HG02870 (cell line): ENCODE data around the gene SLC44A5.

ENCODE experiments used
- ATAC-seq: cut with Tn5 transposase; IDR thresholded peaks from one replicate; pipeline ENCODE4 v1.9.1; 2021; ENCODE audit warnings: mild to moderate bottlenecking, moderate library complexity; ENCODE audit not compliant: unreplicated experiment

SLC44A5 gene

DNA sequence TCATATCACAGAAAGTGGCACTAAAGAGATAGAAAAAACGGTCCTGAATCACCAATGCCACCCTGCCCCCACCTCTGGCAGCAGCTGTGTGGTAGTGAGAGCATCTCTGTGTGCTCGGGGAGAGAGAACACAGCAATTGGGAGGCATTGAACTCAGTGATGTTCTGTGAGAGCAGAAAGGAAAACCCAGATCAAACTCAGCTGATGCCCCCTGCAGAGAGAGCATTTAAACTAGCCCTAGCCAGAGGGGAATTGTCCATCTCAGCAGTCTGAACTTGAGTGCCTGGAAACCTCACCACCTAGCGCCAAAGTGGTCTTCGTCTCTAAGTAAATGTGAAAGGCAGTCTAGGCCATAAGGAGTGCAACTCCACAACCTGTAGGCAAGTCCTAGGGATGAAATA, 21.3 kb downstream of the SLC44A5 start:
- no peak for ATAC-seq

- no peak for ATAC-seq
These were observed 22.0 kb downstream of the SLC44A5 start for GRCh38 chr1:75588779-75589475.

GRCh38 chr1:75587692-75588091, 23.2 kb downstream of the SLC44A5 start:
- ATAC-seq: no peak

DNA sequence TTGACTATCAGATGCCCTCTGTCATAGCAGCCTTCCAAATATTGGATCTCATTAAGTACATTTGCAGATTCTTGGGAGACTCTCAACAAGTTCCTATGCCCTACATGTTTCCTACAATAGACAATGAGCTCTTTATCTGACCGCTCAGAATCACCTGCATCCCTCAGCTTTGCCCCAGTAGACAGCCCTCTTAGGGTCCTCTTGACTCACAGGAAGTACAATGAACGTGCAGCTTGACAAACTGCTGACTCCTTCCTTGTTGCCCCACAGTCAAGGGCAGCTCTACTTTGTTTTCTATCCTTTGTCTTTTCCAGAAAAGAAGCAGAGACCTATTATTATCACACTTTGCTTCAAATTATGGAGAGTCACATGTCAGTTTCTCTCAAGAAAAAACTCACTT, 27.6 kb downstream of the SLC44A5 start:
- no peak for ATAC-seq

DNA sequence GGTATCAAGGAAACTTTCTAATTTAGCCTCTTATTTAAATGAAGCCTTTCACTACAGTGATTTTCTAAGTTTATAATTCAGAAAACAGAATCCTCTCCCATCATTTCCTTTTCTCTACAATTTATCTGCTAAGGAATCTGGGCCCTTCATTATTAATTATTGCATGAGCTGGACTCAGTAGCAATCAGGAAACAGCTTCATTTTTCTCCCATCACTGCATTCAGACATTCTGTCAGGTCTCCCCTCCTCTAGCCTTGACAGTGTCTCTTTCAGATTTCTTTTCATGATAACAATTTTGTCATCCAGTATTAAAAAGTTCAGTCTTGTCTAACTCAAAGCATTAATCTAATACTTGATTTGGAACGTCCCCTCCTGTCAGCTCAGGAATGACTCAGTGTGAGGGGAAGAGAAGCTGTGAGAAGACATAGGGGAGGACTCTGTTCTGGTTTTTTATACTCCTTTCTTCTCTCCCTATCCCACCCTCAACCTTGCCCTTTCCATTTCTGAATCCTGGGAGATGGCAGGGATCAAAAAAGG, 28.1 kb downstream of the SLC44A5 start:
- no peak for ATAC-seq

- no peak for ATAC-seq
These were observed 31.9 kb downstream of the SLC44A5 start for GRCh38 chr1:75579046-75579445.

DNA sequence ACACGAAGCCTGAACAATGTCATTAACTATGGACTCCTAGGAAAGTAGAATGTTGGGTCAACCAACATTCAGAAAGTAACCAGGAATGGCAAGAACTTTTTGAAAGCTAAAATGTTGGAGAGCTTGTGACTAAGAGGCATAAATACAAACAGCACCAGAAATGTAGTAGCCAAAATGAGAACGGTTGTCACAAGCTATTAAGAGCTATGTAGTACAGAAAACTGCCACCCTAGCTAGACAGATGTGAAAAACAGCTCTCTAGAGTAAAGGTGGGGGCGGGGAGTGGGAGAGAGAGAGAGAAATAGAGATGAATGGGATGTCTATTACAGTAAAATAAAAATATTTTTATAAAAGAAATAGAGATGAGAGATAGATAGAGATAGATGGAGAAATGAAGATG, 35.1 kb downstream of the SLC44A5 start:
- ATAC-seq: no peak

DNA sequence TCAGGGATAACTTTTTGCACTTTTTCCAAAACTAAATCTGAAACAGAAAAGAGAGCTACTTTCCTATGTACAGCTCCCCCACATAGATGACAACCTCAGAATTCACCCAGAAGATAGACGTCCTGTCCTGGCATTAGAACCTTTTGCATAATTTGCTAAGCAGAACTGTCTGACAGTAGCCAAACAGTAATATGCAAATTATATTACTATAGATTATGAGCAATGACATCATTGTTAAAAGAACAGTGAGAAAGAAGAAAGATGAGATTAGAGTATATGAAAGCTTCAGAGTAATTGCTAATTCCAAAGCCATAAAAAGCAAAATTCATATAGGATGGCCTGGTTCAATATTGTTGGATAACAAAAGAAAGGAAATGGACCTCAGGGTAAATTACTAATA, 43.7 kb downstream of the SLC44A5 start:
- no peak for ATAC-seq

- no peak for ATAC-seq
These were observed 51.1 kb downstream of the SLC44A5 start for GRCh38 chr1:75559800-75560199.

- ATAC-seq: no peak
These were observed 51.8 kb downstream of the SLC44A5 start for GRCh38 chr1:75559136-75559535.

GRCh38 chr1:75554870-75555269, 56.0 kb downstream of the SLC44A5 start:
- ATAC-seq: no peak

DNA sequence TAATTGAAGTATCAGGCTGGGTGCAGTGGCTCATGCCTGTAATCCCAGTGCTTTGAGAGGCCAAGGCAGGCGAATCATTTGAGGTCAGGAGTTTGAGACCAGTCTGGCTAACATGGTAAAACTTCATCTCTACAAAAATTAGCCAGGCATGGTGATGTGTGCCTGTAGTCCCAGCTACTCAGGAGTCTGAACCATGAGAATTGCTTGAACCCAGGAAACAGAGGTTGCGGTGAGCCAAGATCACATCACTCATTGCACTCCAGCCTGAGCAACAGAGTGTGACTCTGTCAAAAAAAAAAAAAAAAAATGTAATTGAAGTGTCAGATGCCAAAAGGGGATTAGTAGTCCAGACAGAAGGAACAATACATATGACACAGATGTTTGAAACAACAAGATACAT, 56.7 kb downstream of the SLC44A5 start:
- ATAC-seq: no peak

DNA sequence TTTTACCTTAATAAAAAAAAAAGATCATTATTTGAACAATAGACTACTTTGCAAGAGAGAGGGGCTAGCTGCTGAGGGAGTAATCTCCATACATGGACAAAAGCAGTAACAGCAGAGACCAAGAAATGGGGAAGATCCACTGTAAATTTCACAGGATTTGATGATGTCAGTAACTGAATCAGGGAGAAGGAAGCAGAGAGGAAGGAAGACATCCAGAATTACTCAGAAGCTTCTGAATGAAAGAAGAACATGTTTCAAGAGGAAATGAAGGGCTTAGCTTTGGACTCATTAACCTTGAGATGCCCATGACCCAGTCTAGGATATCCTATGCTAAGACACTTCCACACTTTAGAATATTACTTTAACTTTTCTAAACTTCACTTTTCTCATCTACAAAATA, 60.4 kb downstream of the SLC44A5 start:
- no peak for ATAC-seq

- no peak for ATAC-seq
These were observed 62.0 kb downstream of the SLC44A5 start for GRCh38 chr1:75548721-75549480.

DNA sequence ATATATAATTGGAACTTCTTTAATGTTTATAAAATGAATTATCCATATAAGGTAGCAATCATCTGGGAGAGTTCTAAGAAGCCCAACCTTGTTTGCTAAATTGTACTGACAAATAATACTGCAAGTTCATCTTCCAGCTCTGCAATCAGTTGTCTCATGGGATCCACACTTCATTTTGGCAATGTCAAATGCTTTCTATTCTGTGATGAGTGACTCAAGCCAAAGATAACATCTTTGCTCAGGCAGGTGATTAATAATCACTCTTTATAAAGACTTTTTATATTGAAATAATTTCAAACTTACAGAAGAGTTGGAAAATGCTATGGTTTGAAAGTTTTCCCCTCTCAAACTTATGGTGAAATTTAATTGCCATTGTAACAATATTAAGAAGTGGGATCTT, 67.2 kb downstream of the SLC44A5 start:
- no peak for ATAC-seq

- ATAC-seq: no peak
These were observed 67.9 kb downstream of the SLC44A5 start for GRCh38 chr1:75542818-75543570.

- no peak for ATAC-seq
These were observed 71.4 kb downstream of the SLC44A5 start for GRCh38 chr1:75539230-75540116.

- ATAC-seq: no peak
These were observed 77.8 kb downstream of the SLC44A5 start for GRCh38 chr1:75533085-75533484.

GRCh38 chr1:75531570-75531969, 79.3 kb downstream of the SLC44A5 start:
- no peak for ATAC-seq

GRCh38 chr1:75529488-75529887, 81.4 kb downstream of the SLC44A5 start:
- no peak for ATAC-seq

DNA sequence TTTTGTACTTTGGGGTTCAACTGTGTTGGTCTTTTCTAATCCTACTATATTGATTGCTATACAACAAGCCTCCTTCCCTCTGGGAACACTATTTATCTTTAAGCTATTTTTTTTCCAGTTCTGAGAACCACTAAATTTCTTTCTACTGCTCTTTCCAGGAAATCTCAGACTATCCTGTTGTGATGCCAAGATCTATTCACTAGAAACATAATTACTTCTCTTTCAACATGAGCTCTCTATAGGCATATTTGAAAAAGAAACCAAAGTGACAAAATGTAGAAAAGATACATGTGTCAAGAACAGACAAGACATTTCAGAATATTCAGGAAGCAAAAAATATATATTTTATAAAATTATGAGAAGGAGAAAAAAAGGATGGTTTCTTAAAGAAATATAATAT, 82.9 kb downstream of the SLC44A5 start:
- no peak for ATAC-seq
